Suprapubic skin (tissue), 4 donors: ENCODE data around the gene KIF5C. TPM values are rescaled to one million over a fixed set of nuclear protein-coding genes. Genes with fewer than 3 reads are reported as not detected.
"Not testable (repeated sequence)": the region's sequence is repeated elsewhere in the genome, so short reads cannot be mapped to it uniquely, and the experiment has no call there.

Experiments used
- DNase-seq, 2 donors: peaks; one replicate each; pipeline ENCODE4 v3.0.0-alpha.2; 2019; ENCODE audit warnings: low spot score in 2 of 2
- H3K27ac ChIP-seq: fragments of 200-600 bp; sonication (generic); one replicate; pipeline ENCODE4 v1.5.1; 2019
- H3K27me3 ChIP-seq: fragments of 200-600 bp; sonication (generic); one replicate; pipeline ENCODE4 v1.5.1; 2019
- H3K36me3 ChIP-seq: fragments of 200-600 bp; sonication (generic); one replicate; pipeline ENCODE4 v1.5.1; 2019
- H3K4me1 ChIP-seq: fragments of 200-600 bp; sonication (generic); one replicate; pipeline ENCODE4 v1.5.1; 2019
- H3K4me3 ChIP-seq: fragments of 200-600 bp; sonication (generic); one replicate; pipeline ENCODE4 v1.5.1; 2019; ENCODE audit warnings: mild to moderate bottlenecking
- H3K9me3 ChIP-seq: fragments of 200-600 bp; sonication (generic); one replicate; pipeline ENCODE4 v1.5.1; 2019
- CTCF ChIP-seq, 2 donors: fragments of 200-600 bp in 1 of 2; fragments of 450-650 bp in 1 of 2; sonication (generic) in 1 of 2; IDR thresholded peaks; one replicate each; pipeline ENCODE4 v1.5.1; 2016 to 2019; ENCODE audit warnings: antibody characterized with exemption in 2 of 2, mild to moderate bottlenecking in 1 of 2, moderate library complexity in 1 of 2
- EP300 ChIP-seq: sonication (generic); formaldehyde crosslinking; IDR thresholded peaks from one replicate; pipeline ENCODE4 v1.6.1; 2017; ENCODE audit warnings: antibody characterized with exemption
- POLR2A ChIP-seq, 2 donors: fragments of 450-650 bp; IDR thresholded peaks; one replicate each; pipeline ENCODE4 v1.6.1; 2017; ENCODE audit warnings: antibody characterized with exemption in 2 of 2, mild to moderate bottlenecking in 2 of 2, moderate library complexity in 2 of 2
- POLR2AphosphoS5 ChIP-seq, 3 donors: sonication (generic); formaldehyde crosslinking; IDR thresholded peaks; one replicate each; pipeline ENCODE4 v1.6.1; 2017; ENCODE audit warnings: antibody characterized with exemption in 3 of 3
- WGBS: methylation state at CpG from one replicate; pipeline ENCODE4 v1.1.5; 2018; 5-methylcytosine and 5-hydroxymethylcytosine counted together
- total RNA-seq, 4 donors: library from RNA; depleted of rRNA; stranded (reverse); fragments of >200 nt; gene quantifications; one replicate each; pipeline ENCODE4 v1.1.0, GENCODE V29; 2016

Gene KIF5C
- total RNA-seq, 4 donors from 2014 or later, result 0.30 to 3.2 (median 1.5) TPM

- no peak for DNase-seq
- H3K4me1 ChIP-seq, result no peaks in the 10 kb centered on the region
- no peaks in the 10 kb centered on the region for H3K9me3 ChIP-seq
- H3K27ac ChIP-seq, result no peak overlapping the region
- no peak for TF ChIP-seq POLR2A (IDR thresholded peaks at IDR 0.05)
- no peak for TF ChIP-seq CTCF (IDR thresholded peaks at IDR 0.05)
- TF ChIP-seq POLR2AphosphoS5 (IDR thresholded peaks at IDR 0.05), result no peak
- TF ChIP-seq EP300, result no peak
- no peak overlapping the region for H3K4me3 ChIP-seq
- no peaks in the 10 kb centered on the region for H3K27me3 ChIP-seq
- 88% methylated on average over 3 of the region's 4 CpGs for WGBS
- no peaks in the 10 kb centered on the region for H3K36me3 ChIP-seq
Observed at GRCh38 chr2:148842050-148842449, 33.0 kb upstream of the KIF5C start.

GRCh38 chr2:148848146-148848545 is 26.9 kb upstream of the KIF5C start:
- Histone ChIP-seq H3K36me3 (no peaks in the 10 kb centered on the region), H3K4me1 (no peaks in the 10 kb centered on the region), H3K27me3 (no peaks in the 10 kb centered on the region), H3K27ac (no peak overlapping the region), H3K9me3 (no peaks in the 10 kb centered on the region), H3K4me3 (no peak overlapping the region)
- no peak for DNase-seq
- WGBS, result 97% methylated on average over 1 of the region's 1 CpG
- TF ChIP-seq POLR2AphosphoS5 (IDR thresholded peaks at IDR 0.05), result no peak
- TF ChIP-seq EP300, result no peak
- TF ChIP-seq POLR2A (IDR thresholded peaks at IDR 0.05), result no peak
- no peak for TF ChIP-seq CTCF (IDR thresholded peaks at IDR 0.05)

- Histone ChIP-seq H3K4me3 (no peak overlapping the region), H3K4me1 (no peaks in the 10 kb centered on the region), H3K27ac (no peak overlapping the region), H3K27me3 (no peaks in the 10 kb centered on the region), H3K9me3 (no peaks in the 10 kb centered on the region), H3K36me3 (no peaks in the 10 kb centered on the region)
- TF ChIP-seq POLR2AphosphoS5 (IDR thresholded peaks at IDR 0.05) (no peak), POLR2A (IDR thresholded peaks at IDR 0.05) (no peak), EP300 (no peak), CTCF (IDR thresholded peaks at IDR 0.05) (no peak)
- DNase-seq, result no peak
- 53% methylated on average over 2 of the region's 2 CpGs for WGBS
Observed at GRCh38 chr2:148853458-148853857, 21.6 kb upstream of the KIF5C start.

- Histone ChIP-seq H3K36me3 (no peaks in the 10 kb centered on the region), H3K27ac (no peak overlapping the region), H3K4me1 (no peaks in the 10 kb centered on the region), H3K4me3 (no peak overlapping the region), H3K27me3 (no peaks in the 10 kb centered on the region), H3K9me3 (no peaks in the 10 kb centered on the region)
- 55% methylated on average over 3 of the region's 3 CpGs for WGBS
- DNase-seq, result no peak
- TF ChIP-seq CTCF (IDR thresholded peaks at IDR 0.05) (no peak), POLR2A (IDR thresholded peaks at IDR 0.05) (no peak), POLR2AphosphoS5 (IDR thresholded peaks at IDR 0.05) (no peak), EP300 (no peak)
Observed at GRCh38 chr2:148860037-148860436, 15.0 kb upstream of the KIF5C start.

- Histone ChIP-seq H3K27ac (no peak overlapping the region), H3K27me3 (no peaks in the 10 kb centered on the region), H3K9me3 (no peaks in the 10 kb centered on the region), H3K4me3 (no peak overlapping the region), H3K36me3 (no peaks in the 10 kb centered on the region), H3K4me1 (no peaks in the 10 kb centered on the region)
- DNase-seq, result no peak
- WGBS, result 78% methylated on average over 5 of the region's 5 CpGs
- TF ChIP-seq CTCF (IDR thresholded peaks at IDR 0.05) (no peak), POLR2AphosphoS5 (IDR thresholded peaks at IDR 0.05) (no peak), EP300 (no peak), POLR2A (IDR thresholded peaks at IDR 0.05) (no peak)
Observed at GRCh38 chr2:148861367-148861766, 13.7 kb upstream of the KIF5C start.

- H3K27ac ChIP-seq, H3K4me3 ChIP-seq, H3K36me3 ChIP-seq, DNase-seq, H3K27me3 ChIP-seq, H3K9me3 ChIP-seq, H3K4me1 ChIP-seq: not testable (repeated sequence)
- 83% methylated on average over 6 of the region's 6 CpGs for WGBS
Observed at GRCh38 chr2:148862478-148862877, 12.5 kb upstream of the KIF5C start.
